A549 (cell line): ENCODE measurements around the gene FSTL4.

Experiments used
- EP300 ChIP-seq, 2 experiments: fragments of >200 bp; sonication (Bioruptor Twin); formaldehyde crosslinking; IDR thresholded peaks; 2 replicates in 1 of 2; 3 replicates in 1 of 2; pipeline ENCODE4 v1.6.1; 2016 to 2017
- ESRRA ChIP-seq: fragments of 150-350 bp; IDR thresholded peaks from 2 replicates; pipeline ENCODE4 v1.6.1; 2014; ENCODE audit warnings: mild to moderate bottlenecking, low read length, borderline replicate concordance
- KDM1A ChIP-seq: fragments of 200-600 bp; sonication (generic); IDR thresholded peaks from 2 replicates; pipeline ENCODE4 v1.6.1; 2016; ENCODE audit warnings: low read depth, mild to moderate bottlenecking
- MAZ ChIP-seq: fragments of 150-350 bp; IDR thresholded peaks from 2 replicates; pipeline ENCODE4 v1.6.1; 2014; ENCODE audit warnings: antibody characterized with exemption, low read depth, low read length, borderline replicate concordance
- MYC ChIP-seq: IDR thresholded peaks from 2 replicates; pipeline ENCODE4 v1.6.1; 2012; ENCODE audit warnings: mild to moderate bottlenecking, inconsistent platforms, low read length, improper control_type of control experiment, borderline replicate concordance
- POLR2A ChIP-seq: IDR thresholded peaks from 2 replicates; pipeline ENCODE4 v1.6.1; 2012; ENCODE audit warnings: mild to moderate bottlenecking, low read length
- RCOR1 ChIP-seq: fragments of 150-350 bp; IDR thresholded peaks from 2 replicates; pipeline ENCODE4 v1.6.1; 2014; ENCODE audit warnings: antibody characterized with exemption, low read length, low read depth
- TP53 ChIP-seq: fragments of 250-450 bp; sonication (Bioruptor Pico); IDR thresholded peaks from 2 replicates; pipeline ENCODE4 v1.5.0; 2021; ENCODE audit warnings: mild to moderate bottlenecking, moderate library complexity
- TF ChIP-seq, protein P1 (sequence below): fragments of 250-450 bp; sonication (Bioruptor Pico); IDR thresholded peaks from 2 replicates; pipeline ENCODE4 v1.5.0; 2021; ENCODE audit warnings: mild to moderate bottlenecking, moderate library complexity, borderline replicate concordance
- TF ChIP-seq, protein P2 (sequence below): fragments of >200 bp; sonication (Bioruptor Twin); formaldehyde crosslinking; IDR thresholded peaks from 3 replicates; pipeline ENCODE4 v1.5.1; 2016
- TF ChIP-seq, protein P3 (sequence below): fragments of 450-650 bp; IDR thresholded peaks from 2 replicates; pipeline ENCODE4 v1.6.1; 2014; ENCODE audit warnings: antibody characterized with exemption

DNA sequence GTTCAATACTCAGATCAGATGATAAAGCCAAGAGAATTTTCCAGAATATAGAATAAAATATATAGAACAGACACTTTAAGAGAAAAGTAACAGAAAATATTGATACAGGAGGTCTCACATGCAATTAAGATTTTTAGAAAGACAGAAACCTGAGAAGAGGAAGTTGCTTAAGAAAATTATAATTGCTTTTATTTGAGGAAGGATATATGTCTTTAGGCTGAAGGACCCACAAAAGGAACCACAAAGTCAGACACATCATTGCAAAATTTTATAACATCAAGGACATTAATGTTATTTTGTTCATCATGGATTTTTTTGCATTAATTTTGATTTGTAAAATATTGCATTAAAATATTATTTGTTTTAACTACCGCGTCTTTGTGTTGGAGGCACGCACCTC, 141.5 kb downstream of the FSTL4 start:
- TF ChIP-seq KDM1A (no peak), POLR2A (no peak), TP53 (no peak), EP300 (IDR thresholded peaks at IDR 0.05) (no peak), MYC (no peak), ESRRA (no peak), MAZ (no peak), RCOR1 (no peak)
- TF ChIP-seq, protein P1, sequence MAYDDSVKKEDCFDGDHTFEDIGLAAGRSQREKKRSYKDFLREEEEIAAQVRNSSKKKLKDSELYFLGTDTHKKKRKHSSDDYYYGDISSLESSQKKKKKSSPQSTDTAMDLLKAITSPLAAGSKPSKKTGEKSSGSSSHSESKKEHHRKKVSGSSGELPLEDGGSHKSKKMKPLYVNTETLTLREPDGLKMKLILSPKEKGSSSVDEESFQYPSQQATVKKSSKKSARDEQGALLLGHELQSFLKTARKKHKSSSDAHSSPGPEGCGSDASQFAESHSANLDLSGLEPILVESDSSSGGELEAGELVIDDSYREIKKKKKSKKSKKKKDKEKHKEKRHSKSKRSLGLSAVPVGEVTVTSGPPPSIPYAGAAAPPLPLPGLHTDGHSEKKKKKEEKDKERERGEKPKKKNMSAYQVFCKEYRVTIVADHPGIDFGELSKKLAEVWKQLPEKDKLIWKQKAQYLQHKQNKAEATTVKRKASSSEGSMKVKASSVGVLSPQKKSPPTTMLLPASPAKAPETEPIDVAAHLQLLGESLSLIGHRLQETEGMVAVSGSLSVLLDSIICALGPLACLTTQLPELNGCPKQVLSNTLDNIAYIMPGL (CRISPR knock-in tag), result no peak
- TF ChIP-seq, protein P2, sequence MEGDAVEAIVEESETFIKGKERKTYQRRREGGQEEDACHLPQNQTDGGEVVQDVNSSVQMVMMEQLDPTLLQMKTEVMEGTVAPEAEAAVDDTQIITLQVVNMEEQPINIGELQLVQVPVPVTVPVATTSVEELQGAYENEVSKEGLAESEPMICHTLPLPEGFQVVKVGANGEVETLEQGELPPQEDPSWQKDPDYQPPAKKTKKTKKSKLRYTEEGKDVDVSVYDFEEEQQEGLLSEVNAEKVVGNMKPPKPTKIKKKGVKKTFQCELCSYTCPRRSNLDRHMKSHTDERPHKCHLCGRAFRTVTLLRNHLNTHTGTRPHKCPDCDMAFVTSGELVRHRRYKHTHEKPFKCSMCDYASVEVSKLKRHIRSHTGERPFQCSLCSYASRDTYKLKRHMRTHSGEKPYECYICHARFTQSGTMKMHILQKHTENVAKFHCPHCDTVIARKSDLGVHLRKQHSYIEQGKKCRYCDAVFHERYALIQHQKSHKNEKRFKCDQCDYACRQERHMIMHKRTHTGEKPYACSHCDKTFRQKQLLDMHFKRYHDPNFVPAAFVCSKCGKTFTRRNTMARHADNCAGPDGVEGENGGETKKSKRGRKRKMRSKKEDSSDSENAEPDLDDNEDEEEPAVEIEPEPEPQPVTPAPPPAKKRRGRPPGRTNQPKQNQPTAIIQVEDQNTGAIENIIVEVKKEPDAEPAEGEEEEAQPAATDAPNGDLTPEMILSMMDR, result no peak
- TF ChIP-seq, protein P3, sequence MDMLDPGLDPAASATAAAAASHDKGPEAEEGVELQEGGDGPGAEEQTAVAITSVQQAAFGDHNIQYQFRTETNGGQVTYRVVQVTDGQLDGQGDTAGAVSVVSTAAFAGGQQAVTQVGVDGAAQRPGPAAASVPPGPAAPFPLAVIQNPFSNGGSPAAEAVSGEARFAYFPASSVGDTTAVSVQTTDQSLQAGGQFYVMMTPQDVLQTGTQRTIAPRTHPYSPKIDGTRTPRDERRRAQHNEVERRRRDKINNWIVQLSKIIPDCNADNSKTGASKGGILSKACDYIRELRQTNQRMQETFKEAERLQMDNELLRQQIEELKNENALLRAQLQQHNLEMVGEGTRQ, result no peak
